ENCODE measurements around the gene MED15. TPM values are rescaled to one million over a fixed set of nuclear protein-coding genes. Genes with fewer than 3 reads are reported as not detected.

The MED15 gene
- total and polyA plus RNA-seq, 2 of the 8 experiments (the other 6 are each of a cell fraction or from before 2014, with no cell fraction given) = 28.3 to 57.1 TPM

- TF ChIP-seq HDAC2 (IDR thresholded peaks at IDR 0.05; ENCODE audit: borderline replicate concordance in 1 of 2, low read depth in 2 of 2, low read length in 2 of 2) = no peak
- no peak for TF ChIP-seq JUND (IDR thresholded peaks at IDR 0.05; ENCODE audit: low read length)
- no peak for TF ChIP-seq JUN (IDR thresholded peaks at IDR 0.05; ENCODE audit: low read depth, low read length)
- TF ChIP-seq TAF7 (optimal IDR thresholded peaks at IDR 0.05; ENCODE audit: borderline replicate concordance, low read depth, low read length) = no peak
Measured at GRCh38 chr22:20602609-20603164, 95.3 kb downstream of the MED15 start (continued).

Measured in H1 (cell line).